KMS-11 (cell line): ENCODE data around the gene DPH7.
"Not testable (repeated sequence)": the region's sequence is repeated elsewhere in the genome, so short reads cannot be mapped to it uniquely, and the experiment has no call there.

Experiments used
- H2AFZ ChIP-seq: fragments of 200-600 bp; sonication (generic); 2 replicates; pipeline ENCODE4 v1.6.1; 2016; ENCODE audit warnings: antibody characterized with exemption, mixed run types, low read depth
- H3K27ac ChIP-seq: fragments of 200-600 bp; sonication (generic); 2 replicates; pipeline ENCODE4 v1.6.1; 2016; ENCODE audit warnings: mild to moderate bottlenecking, mixed run types
- H3K27me3 ChIP-seq: fragments of 200-600 bp; sonication (generic); 2 replicates; pipeline ENCODE4 v1.6.1; 2017; ENCODE audit warnings: mild to moderate bottlenecking, low read depth, mixed run types, moderate library complexity; ENCODE audit not compliant: insufficient read depth
- H3K36me3 ChIP-seq: fragments of 200-600 bp; sonication (generic); 2 replicates; pipeline ENCODE4 v1.6.1; 2017; ENCODE audit warnings: mild to moderate bottlenecking, mixed run types; ENCODE audit not compliant: insufficient read depth
- H3K4me1 ChIP-seq: fragments of 200-600 bp; sonication (generic); 2 replicates; pipeline ENCODE4 v1.6.1; 2016; ENCODE audit warnings: mild to moderate bottlenecking, low read depth, mixed run types; ENCODE audit not compliant: poor library complexity, severe bottlenecking
- H3K4me2 ChIP-seq: fragments of 200-600 bp; sonication (generic); 2 replicates; pipeline ENCODE4 v1.7.0; 2016; ENCODE audit warnings: mild to moderate bottlenecking, mixed run types
- H3K4me3 ChIP-seq: fragments of 200-600 bp; sonication (generic); IDR thresholded peaks from 2 replicates; pipeline ENCODE4 v1.6.1; 2017; ENCODE audit warnings: low read depth, low read length, mixed read lengths; ENCODE audit not compliant: insufficient read depth
- H3K79me2 ChIP-seq: fragments of 200-600 bp; sonication (generic); 2 replicates; pipeline ENCODE4 v1.6.1; 2016; ENCODE audit warnings: low read depth, mixed run types; ENCODE audit not compliant: insufficient read depth
- H3K9ac ChIP-seq: fragments of 200-600 bp; sonication (generic); 2 replicates; pipeline ENCODE4 v1.6.1; 2016; ENCODE audit warnings: mild to moderate bottlenecking, mixed run types
- H4K20me1 ChIP-seq: fragments of 200-600 bp; sonication (generic); 2 replicates; pipeline ENCODE4 v1.6.1; 2016; ENCODE audit warnings: mild to moderate bottlenecking, mixed run types; ENCODE audit not compliant: insufficient read depth
- TF ChIP-seq, protein P1 (sequence below): fragments of 200-600 bp; sonication (generic); conservative IDR thresholded peaks from 2 replicates; pipeline ENCODE4 v1.6.1; 2017; ENCODE audit warnings: low read depth, mild to moderate bottlenecking, antibody characterized with exemption, low read length, moderate library complexity, mixed read lengths

The DPH7 gene

DNA sequence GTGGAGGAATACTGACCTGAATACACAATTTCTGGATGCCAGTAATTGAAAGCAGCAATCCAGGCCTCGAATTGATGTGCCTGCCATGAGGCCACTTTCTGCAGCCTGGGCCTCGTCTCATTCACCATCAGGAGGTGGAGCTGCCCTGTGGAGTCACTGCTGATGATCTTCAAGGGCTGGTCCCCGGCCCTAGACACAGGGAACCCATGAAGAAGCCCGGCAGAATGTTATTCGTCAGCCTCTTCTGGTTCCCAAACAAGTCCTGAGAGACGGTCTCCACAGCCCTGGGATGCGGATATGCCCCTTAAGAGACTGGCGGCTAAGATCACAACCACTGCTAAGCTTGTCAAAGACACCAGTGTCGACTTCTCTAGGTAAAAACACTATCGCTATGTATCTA lies 4.5 kb downstream of the DPH7 start:
- peaks cover 9% of the 10 kb centered on the region; the same call in 1 of the 2 replicates for H3K36me3 ChIP-seq
- no peaks in the 10 kb centered on the region for H3K27me3 ChIP-seq
- TF ChIP-seq, protein P1, sequence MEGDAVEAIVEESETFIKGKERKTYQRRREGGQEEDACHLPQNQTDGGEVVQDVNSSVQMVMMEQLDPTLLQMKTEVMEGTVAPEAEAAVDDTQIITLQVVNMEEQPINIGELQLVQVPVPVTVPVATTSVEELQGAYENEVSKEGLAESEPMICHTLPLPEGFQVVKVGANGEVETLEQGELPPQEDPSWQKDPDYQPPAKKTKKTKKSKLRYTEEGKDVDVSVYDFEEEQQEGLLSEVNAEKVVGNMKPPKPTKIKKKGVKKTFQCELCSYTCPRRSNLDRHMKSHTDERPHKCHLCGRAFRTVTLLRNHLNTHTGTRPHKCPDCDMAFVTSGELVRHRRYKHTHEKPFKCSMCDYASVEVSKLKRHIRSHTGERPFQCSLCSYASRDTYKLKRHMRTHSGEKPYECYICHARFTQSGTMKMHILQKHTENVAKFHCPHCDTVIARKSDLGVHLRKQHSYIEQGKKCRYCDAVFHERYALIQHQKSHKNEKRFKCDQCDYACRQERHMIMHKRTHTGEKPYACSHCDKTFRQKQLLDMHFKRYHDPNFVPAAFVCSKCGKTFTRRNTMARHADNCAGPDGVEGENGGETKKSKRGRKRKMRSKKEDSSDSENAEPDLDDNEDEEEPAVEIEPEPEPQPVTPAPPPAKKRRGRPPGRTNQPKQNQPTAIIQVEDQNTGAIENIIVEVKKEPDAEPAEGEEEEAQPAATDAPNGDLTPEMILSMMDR: no peak
- H3K27ac ChIP-seq: no peak overlapping the region
- no peaks in the 10 kb centered on the region; the same call in 1 of the 2 replicates for H4K20me1 ChIP-seq
- H3K4me1 ChIP-seq: peaks cover 37% of the 10 kb centered on the region
- H3K4me2 ChIP-seq: no peak overlapping the region
- peaks cover 47% of the 10 kb centered on the region for H3K79me2 ChIP-seq
- no peak overlapping the region for H2AFZ ChIP-seq
- H3K4me3 ChIP-seq: no peak overlapping the region
- no peak overlapping the region for H3K9ac ChIP-seq

DNA sequence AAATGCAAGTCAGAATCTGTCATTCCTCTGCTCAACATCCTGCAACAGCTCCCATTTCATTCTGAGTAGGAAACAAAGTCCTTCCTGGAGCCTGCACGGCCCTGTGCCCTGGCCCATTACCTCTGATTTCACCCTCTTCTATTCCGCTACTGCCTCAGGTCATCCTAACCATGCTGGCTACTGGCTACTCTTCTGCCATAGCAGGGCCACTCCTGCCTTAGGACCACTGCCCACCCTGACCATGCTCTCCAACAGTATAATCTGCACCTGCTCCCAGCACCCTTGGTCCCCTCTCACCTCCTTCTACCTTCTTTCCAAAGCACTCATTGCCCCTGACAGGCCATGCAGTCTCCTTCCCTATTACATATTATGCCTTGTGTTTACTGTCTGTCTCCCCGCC lies 8.2 kb downstream of the DPH7 start:
- Histone ChIP-seq H3K27ac (no peak overlapping the region), H3K4me2 (no peak overlapping the region), H3K27me3 (no peaks in the 10 kb centered on the region), H4K20me1 (no peaks in the 10 kb centered on the region; the same call in 1 of the 2 replicates), H2AFZ (no peak overlapping the region), H3K36me3 (peaks cover 9% of the 10 kb centered on the region; the same call in 1 of the 2 replicates), H3K9ac (no peak overlapping the region), H3K79me2 (peaks cover 21% of the 10 kb centered on the region; the same call in 1 of the 2 replicates), H3K4me3 (no peak overlapping the region), H3K4me1 (peaks cover 11% of the 10 kb centered on the region)
- TF ChIP-seq, protein P1: no peak

DNA sequence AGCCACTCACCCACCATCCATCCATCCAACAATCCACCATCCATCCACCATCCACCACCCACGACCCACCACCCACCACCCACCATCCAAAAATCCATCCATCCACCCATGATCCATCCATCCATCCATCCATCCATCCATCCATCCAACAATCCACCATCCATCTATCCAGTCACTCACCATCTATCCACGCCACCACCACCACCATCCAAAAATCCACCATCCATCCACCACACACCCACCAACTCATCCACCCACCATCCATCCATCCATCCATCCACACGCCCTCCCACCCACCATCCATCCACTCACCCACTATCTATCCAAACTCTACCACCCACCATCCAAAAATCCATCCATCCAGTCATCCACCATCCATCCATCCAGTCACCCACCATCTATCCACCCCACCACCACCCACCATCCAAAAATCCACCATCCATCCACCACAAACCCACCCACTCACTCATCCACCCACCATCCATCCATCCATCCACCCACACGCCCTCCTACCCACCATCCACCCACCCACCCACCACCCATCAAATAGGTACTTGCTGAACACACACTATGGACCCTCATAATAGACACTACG lies 9.0 kb downstream of the DPH7 start:
- no peak overlapping the region for H3K27ac ChIP-seq
- no peak overlapping the region for H3K9ac ChIP-seq
- no peak overlapping the region for H3K4me3 ChIP-seq
- no peak overlapping the region for H2AFZ ChIP-seq
- no peak overlapping the region for H3K4me2 ChIP-seq
- TF ChIP-seq, protein P1: no peak
- H3K36me3 ChIP-seq: peaks cover 9% of the 10 kb centered on the region; the same call in 1 of the 2 replicates
- H3K27me3 ChIP-seq: no peaks in the 10 kb centered on the region
- peaks cover 2% of the 10 kb centered on the region for H3K4me1 ChIP-seq
- H4K20me1 ChIP-seq: no peaks in the 10 kb centered on the region
- peaks cover 14% of the 10 kb centered on the region; the same call in 1 of the 2 replicates for H3K79me2 ChIP-seq

DNA sequence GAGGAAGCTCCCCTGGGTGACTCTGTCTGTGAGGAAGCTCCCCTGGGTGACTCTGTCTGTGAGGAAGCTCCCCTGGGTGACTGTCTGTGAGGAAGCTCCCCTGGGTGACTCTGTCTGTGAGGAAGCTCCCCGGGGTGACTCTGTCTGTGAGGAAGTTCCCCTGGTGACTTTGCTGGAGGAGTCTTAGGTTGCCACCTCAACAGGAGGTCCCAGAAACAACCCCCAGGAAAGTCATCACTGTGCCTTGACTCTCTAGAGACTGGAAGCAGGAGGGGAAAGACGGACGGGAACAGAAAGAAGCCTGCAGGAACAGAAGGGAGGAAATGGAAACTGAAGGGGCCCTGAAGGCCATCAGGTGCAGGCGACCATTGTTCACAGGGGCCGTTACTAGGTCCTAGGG lies 10.3 kb downstream of the DPH7 start:
- not testable (repeated sequence) for H3K4me3 ChIP-seq, H3K4me1 ChIP-seq, H3K79me2 ChIP-seq, H2AFZ ChIP-seq, H3K27me3 ChIP-seq, H3K36me3 ChIP-seq, H4K20me1 ChIP-seq, H3K9ac ChIP-seq, H3K4me2 ChIP-seq, H3K27ac ChIP-seq

DNA sequence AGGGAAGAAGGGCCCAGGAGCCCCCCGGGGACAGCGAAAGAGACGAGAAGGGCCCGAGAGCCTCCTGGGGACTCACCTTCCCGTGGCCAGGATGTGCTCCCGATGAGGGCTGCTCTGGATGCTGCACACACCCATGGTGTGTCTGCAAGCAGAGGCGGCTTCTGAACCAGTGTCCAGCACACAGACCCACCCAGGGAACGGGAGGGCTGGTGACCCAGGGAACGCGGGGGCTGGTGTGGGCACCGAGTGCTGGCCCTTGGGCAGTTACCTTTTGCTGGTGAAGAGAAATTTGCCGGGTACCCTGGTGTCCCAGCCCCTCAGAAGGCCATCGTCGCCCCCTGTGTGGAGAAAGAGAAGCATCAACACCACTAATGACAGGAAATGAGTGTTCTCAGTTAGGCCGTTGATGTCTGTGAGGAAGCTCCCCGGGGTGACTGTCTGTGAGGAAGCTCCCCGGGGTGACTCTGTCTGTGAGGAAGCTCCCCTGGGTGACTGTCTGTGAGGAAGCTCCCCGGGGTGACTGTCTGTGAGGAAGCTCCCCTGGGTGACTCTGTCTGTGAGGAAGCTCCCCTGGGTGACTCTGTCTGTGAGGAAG lies 13.8 kb downstream of the DPH7 start:
- H3K79me2 ChIP-seq: no peaks in the 10 kb centered on the region
- no peaks in the 10 kb centered on the region for H3K27me3 ChIP-seq
- H3K4me1 ChIP-seq: no peaks in the 10 kb centered on the region
- H3K4me2 ChIP-seq: no peak overlapping the region
- TF ChIP-seq, protein P1: no peak
- no peak overlapping the region for H3K9ac ChIP-seq
- no peaks in the 10 kb centered on the region for H4K20me1 ChIP-seq
- H3K4me3 ChIP-seq: no peak overlapping the region
- H3K36me3 ChIP-seq: no peaks in the 10 kb centered on the region
- no peak overlapping the region for H2AFZ ChIP-seq
- H3K27ac ChIP-seq: no peak overlapping the region
